H1 (cell line): ENCODE measurements around the gene ABHD2. TPM values are rescaled to one million over a fixed set of nuclear protein-coding genes. Genes with fewer than 3 reads are reported as not detected.

Experiments
- ATF2 ChIP-seq: IDR thresholded peaks from 2 replicates; pipeline ENCODE4 v1.6.1; 2012; ENCODE audit warnings: low read length, inconsistent platforms
- polyA plus RNA-seq, 7 experiments: library from polyadenylated mRNA; depleted of rRNA in 3 of 7; stranded (reverse) in 5 of 7; unstranded in 2 of 7; fragments of >200 nt in 5 of 7; fragments of 200-250 nt in 2 of 7; gene quantifications; 1 replicate in 5 of 7; 2 replicates in 1 of 7; 4 replicates in 1 of 7; pipeline versions ENCODE4 v1.2.1 to v1.2.3, GENCODE V29; 2011 to 2013; ENCODE audit warnings: missing spikeins in 2 of 7, mixed read lengths in 2 of 7
- total RNA-seq: library from RNA; stranded (reverse); fragmentation: NEBNext Ultra II Directional; extraction: Animal tissue kit (Norgen Biotek cat#: 25700); gene quantifications from 2 replicates; pipeline ENCODE4 v1.2.1, GENCODE V29; 2021

ABHD2 gene
- total and polyA plus RNA-seq, 2 of the 8 experiments (the other 6 are each of a cell fraction or from before 2014, with no cell fraction given) = 9.1 to 23.7 TPM

DNA sequence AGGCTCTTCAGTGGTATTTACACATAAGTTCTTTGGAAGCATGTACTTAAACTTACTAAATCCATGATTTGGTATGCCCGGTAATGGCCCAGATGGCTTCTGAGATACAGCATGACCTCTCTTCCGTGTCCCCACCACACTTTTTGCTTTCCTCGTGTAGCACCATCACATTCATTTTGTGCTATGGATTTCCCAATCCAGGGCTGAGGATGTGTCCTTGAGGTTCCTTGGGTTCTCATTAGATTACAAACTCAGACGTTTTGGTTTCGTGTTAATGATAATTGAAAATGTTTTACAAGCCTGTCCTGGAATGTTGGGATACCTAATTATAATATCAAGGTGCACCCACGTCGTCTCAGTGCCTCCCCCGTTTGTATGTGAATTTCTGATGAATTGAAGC is 7.3 kb downstream of the ABHD2 start (continued):
- no peak for TF ChIP-seq ATF2
